HG03457 (cell line): ENCODE data around the gene CACNB1.
"Not testable (repeated sequence)": the region's sequence is repeated elsewhere in the genome, so short reads cannot be mapped to it uniquely, and the experiment has no call there.

Experiments
- ATAC-seq: cut with Tn5 transposase; IDR thresholded peaks from one replicate; pipeline ENCODE4 v1.9.1; 2021; ENCODE audit warnings: moderate number of reproducible peaks; ENCODE audit not compliant: unreplicated experiment

CACNB1 gene

GRCh38 chr17:39177256-39177655 is 20.2 kb downstream of the CACNB1 start:
- no peak for ATAC-seq

DNA sequence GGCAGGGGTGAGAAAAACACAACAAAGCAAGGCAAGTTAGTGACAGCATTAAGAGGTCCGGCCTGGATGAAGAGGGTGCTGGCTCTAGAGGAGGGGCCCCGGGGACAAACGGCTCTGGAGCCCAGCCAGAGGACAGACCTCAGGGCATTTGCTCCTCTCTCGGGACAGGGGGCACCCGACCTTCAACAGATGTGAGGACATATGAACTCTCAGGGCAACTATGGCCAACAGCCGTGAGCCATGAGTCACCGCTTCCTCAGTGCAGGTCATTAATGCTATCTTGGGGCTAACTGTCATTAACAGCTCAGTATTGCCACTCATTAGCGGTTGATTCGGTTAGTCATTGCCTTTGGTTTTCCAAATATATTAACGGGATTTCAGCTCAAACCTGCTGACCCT is 21.8 kb downstream of the CACNB1 start:
- ATAC-seq, result no peak

DNA sequence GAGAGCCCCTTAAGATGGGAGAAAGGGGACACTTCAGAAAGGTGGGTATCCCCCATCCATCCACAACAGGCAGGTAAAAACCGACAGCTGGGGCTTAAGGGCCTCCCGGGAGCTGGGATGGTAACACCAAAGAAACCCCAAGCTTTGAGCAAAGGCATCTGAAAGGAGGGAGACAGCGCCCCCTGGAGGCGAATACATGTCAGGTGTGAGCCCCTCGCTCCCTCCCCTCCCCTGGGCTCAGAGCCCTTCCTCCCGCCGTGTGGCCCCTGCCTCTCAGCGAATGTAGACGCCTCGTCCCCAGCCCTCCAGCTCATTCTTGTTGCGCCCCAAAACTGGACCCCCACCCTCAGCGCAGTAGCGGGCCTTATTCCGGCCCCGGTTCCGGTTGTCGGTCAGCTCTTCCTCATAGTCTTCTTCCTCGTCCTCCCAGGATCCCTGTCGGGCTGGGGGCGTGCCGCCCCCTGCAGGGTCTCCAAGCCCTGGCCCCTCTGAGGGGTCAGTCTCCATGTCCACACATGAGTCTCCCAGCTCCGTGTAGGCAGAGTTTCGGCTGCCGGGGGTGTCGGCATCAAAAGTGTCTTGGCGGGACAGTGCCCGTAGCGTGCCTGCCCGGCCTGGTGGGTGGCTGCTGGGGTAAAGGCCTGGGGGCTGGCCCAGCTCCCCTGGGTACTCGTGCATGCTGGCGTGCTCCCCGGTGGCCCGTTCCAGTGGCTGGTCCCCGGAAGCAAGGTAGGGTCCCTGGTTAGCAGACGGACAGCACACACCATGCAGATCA is 22.4 kb downstream of the CACNB1 start:
- ATAC-seq, result no peak

- no peak for ATAC-seq
Measured at GRCh38 chr17:39173526-39174274, 23.8 kb downstream of the CACNB1 start.

- no peak for ATAC-seq
Measured at GRCh38 chr17:39173080-39173479, 24.4 kb downstream of the CACNB1 start.

GRCh38 chr17:39171933-39172332 is 25.5 kb downstream of the CACNB1 start:
- no peak for ATAC-seq

GRCh38 chr17:39170558-39170957 is 26.9 kb downstream of the CACNB1 start:
- no peak for ATAC-seq

DNA sequence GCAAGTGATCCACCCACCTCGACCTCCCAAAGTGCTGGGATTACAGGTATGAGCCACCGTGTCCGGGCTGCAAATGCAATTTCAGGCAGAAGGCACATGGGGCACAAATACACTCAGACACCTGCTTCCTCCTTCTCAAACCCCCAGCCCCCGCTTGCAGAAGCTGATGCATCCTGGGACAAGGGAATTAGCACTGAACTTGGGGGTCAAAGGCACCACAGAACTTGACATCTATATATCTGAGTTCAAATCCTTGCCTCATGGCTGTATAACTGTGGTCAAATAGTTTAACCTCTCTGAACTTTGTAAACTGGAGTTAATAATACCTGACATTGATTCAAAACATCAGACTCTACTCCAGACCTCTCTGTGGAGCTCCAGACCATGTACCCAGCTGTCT is 27.4 kb downstream of the CACNB1 start:
- no peak for ATAC-seq

DNA sequence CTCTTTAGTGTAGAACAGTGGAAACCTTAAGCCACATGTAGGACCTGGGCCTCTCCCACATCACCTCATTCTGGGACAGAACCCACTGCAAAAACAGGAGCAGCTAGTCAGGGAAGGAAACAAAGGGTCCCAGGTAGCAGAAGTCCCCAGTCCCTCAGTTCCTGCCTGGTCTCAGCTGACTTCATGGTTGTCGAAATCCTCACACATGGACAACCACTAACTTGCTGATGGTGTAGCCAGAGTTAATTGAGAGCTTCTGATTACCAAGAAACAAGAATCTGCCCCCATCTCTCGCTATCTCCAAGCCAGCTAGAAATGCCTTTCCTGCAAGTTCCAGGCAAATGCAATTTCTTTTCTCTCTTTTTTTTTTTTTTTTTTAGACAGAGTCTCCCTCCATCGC is 28.0 kb downstream of the CACNB1 start:
- ATAC-seq, result no peak

- no peak for ATAC-seq
Measured at GRCh38 chr17:39169101-39169500, 28.4 kb downstream of the CACNB1 start.

DNA sequence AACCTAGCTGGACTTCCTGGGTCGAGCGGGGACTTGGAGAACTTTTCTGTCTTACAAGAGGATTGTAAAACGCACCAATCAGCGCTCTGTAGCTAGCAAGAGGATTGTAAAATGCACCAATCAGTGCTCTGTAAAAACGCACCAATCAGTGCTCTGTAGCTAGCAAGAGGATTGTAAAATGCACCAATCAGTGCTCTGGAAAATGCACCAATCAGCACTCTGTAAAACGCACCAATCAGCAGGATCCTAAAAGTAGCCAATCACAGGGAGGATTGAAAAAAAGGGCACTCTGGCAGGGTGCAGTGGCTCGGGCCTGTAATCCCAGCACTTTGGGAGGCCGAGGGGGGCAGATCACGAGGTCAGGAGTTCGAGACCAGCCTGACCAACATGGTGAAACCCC is 29.0 kb downstream of the CACNB1 start:
- not testable (repeated sequence) for ATAC-seq

- ATAC-seq, result no peak
Measured at GRCh38 chr17:39167476-39167875, 30.0 kb downstream of the CACNB1 start.

DNA sequence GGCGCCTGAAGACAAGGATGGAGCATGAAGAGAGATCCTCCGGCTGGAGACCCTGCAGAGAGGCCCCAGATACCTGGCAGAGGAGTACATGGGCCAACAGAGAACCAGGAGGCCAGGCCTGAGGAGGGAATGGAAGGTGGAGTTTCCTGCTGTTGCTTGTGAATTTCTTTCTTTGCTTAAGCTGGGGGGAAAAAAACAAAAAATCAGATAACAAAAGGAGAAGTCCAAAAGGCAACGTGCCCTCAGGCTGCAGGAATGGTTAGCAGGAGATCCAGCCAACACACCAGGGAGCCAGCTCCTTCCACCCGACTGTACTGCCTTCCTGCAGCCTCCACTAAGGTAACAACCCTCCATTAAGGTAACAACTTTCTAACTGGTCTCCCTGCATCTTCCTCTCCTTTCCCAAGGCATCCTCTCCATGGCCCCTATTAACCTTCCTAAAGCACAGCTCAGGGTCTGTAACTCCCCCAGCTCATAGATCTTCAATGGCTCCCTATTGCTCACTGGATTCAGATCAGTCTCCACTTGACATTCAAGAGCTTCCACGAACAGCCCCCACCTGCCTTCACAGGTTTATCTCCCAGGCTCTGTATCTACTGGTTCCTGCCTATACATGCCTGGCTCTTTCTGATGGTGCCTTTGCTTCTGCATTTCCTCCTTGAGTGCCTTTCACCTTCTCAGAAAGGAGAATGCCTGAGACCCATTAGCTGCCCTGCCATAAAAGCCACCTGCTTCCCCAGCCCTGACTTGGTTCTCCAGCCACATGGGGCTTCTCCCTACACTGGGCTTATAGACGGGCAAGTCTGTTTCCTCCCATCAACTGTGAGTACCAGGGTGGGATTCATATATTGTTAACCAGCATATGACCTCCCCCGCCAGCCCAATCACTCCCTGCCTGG is 30.8 kb downstream of the CACNB1 start:
- no peak for ATAC-seq

- no peak for ATAC-seq
Measured at GRCh38 chr17:39165841-39166349, 31.6 kb downstream of the CACNB1 start, which contains the start of gene ARL5C. TSS of gene ARL5C (minus strand) at chr17:39166161. CDS start at chr17:39165760, 401 bp downstream.

- ATAC-seq, result no peak
Measured at GRCh38 chr17:39165178-39165840, 32.2 kb downstream of the CACNB1 start.

DNA sequence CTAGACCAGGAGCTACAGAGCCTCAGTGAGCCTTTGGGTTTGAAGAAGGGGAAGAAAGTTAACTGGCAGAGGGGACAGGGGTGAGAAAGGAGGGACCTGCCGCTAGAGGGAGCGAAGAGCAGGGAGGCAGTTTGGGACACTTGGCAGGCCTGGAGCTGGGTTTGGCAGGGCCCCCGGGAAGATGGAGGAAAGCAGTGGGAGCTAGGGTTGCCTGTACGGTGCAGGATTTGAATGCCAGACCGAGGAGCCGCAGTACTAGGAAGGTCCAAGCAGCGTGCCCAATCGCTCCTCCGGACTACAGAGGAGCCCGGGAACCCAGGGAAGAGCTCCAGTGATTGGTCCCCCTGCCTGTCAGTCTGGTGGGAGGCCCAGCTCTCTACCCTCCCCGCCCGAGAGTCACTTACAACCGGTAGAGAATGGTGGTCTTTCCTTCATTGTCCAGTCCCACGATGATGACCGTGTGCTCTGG is 32.8 kb downstream of the CACNB1 start:
- ATAC-seq, result no peak

DNA sequence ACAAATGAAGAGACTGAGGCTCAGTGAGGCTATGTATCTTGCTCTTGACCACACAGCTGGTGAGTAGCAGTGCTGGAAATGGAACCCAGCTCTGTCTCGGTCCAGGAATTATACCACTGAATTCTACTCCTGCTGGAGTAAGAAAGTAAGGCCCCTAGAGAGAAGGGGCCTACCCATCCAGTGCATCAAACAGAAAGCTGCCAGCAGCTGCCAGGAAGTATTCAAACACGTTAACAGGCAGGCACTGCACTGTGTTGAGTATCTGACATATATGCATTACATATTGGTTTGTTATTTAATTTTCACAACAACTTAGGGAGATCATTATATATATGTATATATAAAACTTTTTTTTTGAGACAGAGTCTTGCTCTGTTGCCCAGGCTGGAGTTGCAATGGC is 35.5 kb downstream of the CACNB1 start:
- no peak for ATAC-seq

GRCh38 chr17:39158623-39159022 is 38.8 kb downstream of the CACNB1 start:
- ATAC-seq, result no peak

GRCh38 chr17:39156491-39156890 is 41.0 kb downstream of the CACNB1 start:
- ATAC-seq, result no peak

GRCh38 chr17:39155654-39156053 is 41.8 kb downstream of the CACNB1 start:
- ATAC-seq, result no peak
